GM21526 (cell line): ENCODE measurements around the gene SATL1.
"Not testable (repeated sequence)": the region's sequence is repeated elsewhere in the genome, so short reads cannot be mapped to it uniquely, and the experiment has no call there.

Experiments used
- ATAC-seq: cut with Tn5 transposase; IDR thresholded peaks from one replicate; pipeline ENCODE4 v1.9.1; 2021; ENCODE audit warnings: moderate library complexity; ENCODE audit not compliant: unreplicated experiment, low FRiP score

SATL1 gene

GRCh38 chrX:85243761-85244449 is at the start of gene SATL1, which contains the start of gene ZNF711:
TSS of gene SATL1 (minus strand) at chrX:85243779. CDS start at chrX:85108968, 134,811 bp downstream.
TSS of gene ZNF711 (plus strand) at chrX:85243991. CDS start at chrX:85247573, 3,582 bp downstream.
- ATAC-seq: peak; percentile 63

- ATAC-seq: no peak
Measured at GRCh38 chrX:85288992-85289723, 45.6 kb upstream of the SATL1 start.

GRCh38 chrX:85285286-85285685 is 41.7 kb upstream of the SATL1 start:
- ATAC-seq: not testable (repeated sequence)

GRCh38 chrX:85244450-85245211 is 1.1 kb upstream of the SATL1 start:
- ATAC-seq: peak; percentile 48

- ATAC-seq: no peak
Measured at GRCh38 chrX:85243155-85243554, 424 bp downstream of the SATL1 start.

- no peak for ATAC-seq
Measured at GRCh38 chrX:85223359-85223758, 20.2 kb downstream of the SATL1 start.

GRCh38 chrX:85221361-85221760 is 22.2 kb downstream of the SATL1 start:
- no peak for ATAC-seq

- no peak for ATAC-seq
Measured at GRCh38 chrX:85215946-85216345, 27.6 kb downstream of the SATL1 start.

- ATAC-seq: no peak
Measured at GRCh38 chrX:85213792-85214530, 29.6 kb downstream of the SATL1 start.

GRCh38 chrX:85203461-85203970 is 40.1 kb downstream of the SATL1 start:
- ATAC-seq: no peak

- ATAC-seq: no peak
Measured at GRCh38 chrX:85196319-85196718, 47.3 kb downstream of the SATL1 start.

GRCh38 chrX:85159644-85160043 is 83.9 kb downstream of the SATL1 start:
- no peak for ATAC-seq

GRCh38 chrX:85140964-85141363 is 102.6 kb downstream of the SATL1 start:
- ATAC-seq: no peak

- no peak for ATAC-seq
Measured at GRCh38 chrX:85139422-85139821, 104.2 kb downstream of the SATL1 start.

- ATAC-seq: no peak
Measured at GRCh38 chrX:85136409-85136808, 107.2 kb downstream of the SATL1 start.

- ATAC-seq: no peak
Measured at GRCh38 chrX:85115252-85115651, 128.3 kb downstream of the SATL1 start.

GRCh38 chrX:85114776-85115175 is 128.8 kb downstream of the SATL1 start:
- ATAC-seq: no peak

GRCh38 chrX:85114171-85114570 is 129.4 kb downstream of the SATL1 start:
- no peak for ATAC-seq

- no peak for ATAC-seq
Measured at GRCh38 chrX:85113746-85114145, 129.8 kb downstream of the SATL1 start.

- no peak for ATAC-seq
Measured at GRCh38 chrX:85112293-85112692, 131.3 kb downstream of the SATL1 start.
